SHP77 treated with DMSO at 0.1 percent for 48 hours (cell line): ENCODE data around the gene GPBAR1.
A peak's percentile ranks its signal among the peaks of the same experiment; 100 is the strongest.

Experiments
- DNase-seq: peaks from one replicate; lab custom pipeline; 2025; lab: John Stamatoyannopoulos, UW

Gene GPBAR1

GRCh38 chr2:218285604-218286003 is 24.8 kb downstream of the GPBAR1 start:
- DNase-seq, result no peak

- peak; percentile 19 for DNase-seq
Observed at GRCh38 chr2:218286570-218287459, 26.0 kb downstream of the GPBAR1 start.

GRCh38 chr2:218289639-218290315 is 29.0 kb downstream of the GPBAR1 start:
- no peak for DNase-seq

GRCh38 chr2:218290316-218291261 is 29.8 kb downstream of the GPBAR1 start:
- DNase-seq, result no peak

GRCh38 chr2:218291318-218292047 is 30.7 kb downstream of the GPBAR1 start:
- no peak for DNase-seq

- DNase-seq, result no peak
Observed at GRCh38 chr2:218292048-218293014, 31.5 kb downstream of the GPBAR1 start, which contains the start of gene TMBIM1. TMBIM1 (minus strand) TSS chr2:218292503; CDS start chr2:218282141, 10,362 bp downstream.

- DNase-seq, result no peak
Observed at GRCh38 chr2:218293715-218294429, 33.1 kb downstream of the GPBAR1 start.

GRCh38 chr2:218294430-218295022 is 33.7 kb downstream of the GPBAR1 start:
- no peak for DNase-seq

- no peak for DNase-seq
Observed at GRCh38 chr2:218295029-218295428, 34.2 kb downstream of the GPBAR1 start.

GRCh38 chr2:218296200-218296599 is 35.4 kb downstream of the GPBAR1 start:
- DNase-seq, result no peak

GRCh38 chr2:218296847-218297246 is 36.0 kb downstream of the GPBAR1 start:
- no peak for DNase-seq

GRCh38 chr2:218298314-218298875 is 37.6 kb downstream of the GPBAR1 start:
- DNase-seq, result no peak

- DNase-seq, result no peak
Observed at GRCh38 chr2:218300141-218300540, 39.3 kb downstream of the GPBAR1 start.

GRCh38 chr2:218301176-218301819 is 40.5 kb downstream of the GPBAR1 start:
- DNase-seq, result peak; percentile 75

- DNase-seq, result no peak
Observed at GRCh38 chr2:218305383-218305782, 44.6 kb downstream of the GPBAR1 start.

GRCh38 chr2:218306184-218306920 is 45.5 kb downstream of the GPBAR1 start:
- no peak for DNase-seq

- no peak for DNase-seq
Observed at GRCh38 chr2:218307415-218308090, 46.7 kb downstream of the GPBAR1 start.
